OCI-LY3 (cell line): ENCODE measurements around the gene CBX4.

Experiments
- CTCF ChIP-seq: fragments of 200-600, 300-600 bp; sonication (generic); IDR thresholded peaks from 2 replicates; pipeline ENCODE4 v1.5.1; 2014; ENCODE audit warnings: antibody characterized with exemption, low read length, low read depth
- EZH2phosphoT487 ChIP-seq: fragments of 200-600 bp; shearing (Covaris generic); IDR thresholded peaks from 2 replicates; pipeline ENCODE4 v1.6.1; 2018; ENCODE audit warnings: antibody characterized with exemption, mixed run types, low read depth

DNA sequence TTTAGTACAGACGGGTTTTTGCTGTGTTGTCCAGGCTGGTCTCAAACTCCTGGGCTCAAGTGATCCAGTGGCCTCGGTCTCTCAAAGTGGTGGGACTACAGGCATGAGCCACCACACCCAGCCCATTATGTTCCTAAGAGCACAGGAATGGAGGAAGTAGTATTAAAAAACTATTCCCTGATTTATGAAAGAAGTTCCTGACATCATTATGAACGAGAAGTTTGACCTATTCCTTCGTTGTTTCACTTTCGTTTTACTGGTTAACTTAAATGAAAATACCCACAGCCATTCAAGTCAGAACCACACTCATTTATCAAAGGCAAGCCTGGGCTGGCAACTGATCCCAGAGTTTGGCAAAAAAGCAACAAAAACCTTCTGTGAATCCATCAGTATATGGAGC is 13.5 kb upstream of the CBX4 start:
- no peak for TF ChIP-seq CTCF
- TF ChIP-seq EZH2phosphoT487: no peak
